Mesendoderm (in vitro differentiated cells): Measurements from ENCODE around the gene UBA6.
A peak's percentile ranks its signal among the peaks of the same experiment; 100 is the strongest.
"Not testable (repeated sequence)": the region's sequence is repeated elsewhere in the genome, so short reads cannot be mapped to it uniquely, and the experiment has no call there.

ENCODE experiments used
- DNase-seq: peaks from one replicate; pipeline ENCODE4 v3.0.0; 2013
- H2AK5ac ChIP-seq: 2 replicates; pipeline ENCODE4 v1.6.1; 2013; ENCODE audit warnings: low read length, inconsistent platforms
- H2BK120ac ChIP-seq: 2 replicates; pipeline ENCODE4 v1.6.1; 2013; ENCODE audit warnings: low read depth, mild to moderate bottlenecking, low read length, moderate library complexity, mixed read lengths
- H2BK15ac ChIP-seq: replicated peaks from 2 replicates; pipeline ENCODE4 v1.6.1; 2013; ENCODE audit warnings: low read depth, mild to moderate bottlenecking, moderate library complexity
- H2BK5ac ChIP-seq: 2 replicates; pipeline ENCODE4 v1.6.1; 2013; ENCODE audit warnings: low read length, inconsistent platforms
- H3K18ac ChIP-seq: 2 replicates; pipeline ENCODE4 v1.6.1; 2013; ENCODE audit warnings: mild to moderate bottlenecking, low read length, mixed read lengths
- H3K23ac ChIP-seq: one replicate; pipeline ENCODE4 v1.6.1; 2013; ENCODE audit warnings: low read length
- H3K27ac ChIP-seq: 2 replicates; pipeline ENCODE4 v1.5.1; 2013; ENCODE audit warnings: low read depth, mild to moderate bottlenecking, inconsistent platforms, low read length, moderate library complexity
- H3K27me3 ChIP-seq: 2 replicates; pipeline ENCODE4 v1.6.1; 2013; ENCODE audit warnings: low read length, control low read depth, mild to moderate bottlenecking, inconsistent platforms; ENCODE audit not compliant: insufficient read depth, poor library complexity
- H3K36me3 ChIP-seq: 2 replicates; pipeline ENCODE4 v1.6.1; 2013; ENCODE audit warnings: low read length, inconsistent platforms; ENCODE audit not compliant: control insufficient read depth, insufficient read depth
- H3K4ac ChIP-seq: one replicate; pipeline ENCODE4 v1.6.1; 2013; ENCODE audit warnings: low read depth, mild to moderate bottlenecking, low read length, moderate library complexity
- H3K4me1 ChIP-seq: 2 replicates; pipeline ENCODE4 v1.6.1; 2013; ENCODE audit warnings: low read depth, low read length, inconsistent platforms; ENCODE audit not compliant: control insufficient read depth
- H3K4me2 ChIP-seq: 2 replicates; pipeline ENCODE4 v1.6.1; 2013; ENCODE audit warnings: low read length
- H3K4me3 ChIP-seq: 2 replicates; pipeline ENCODE4 v1.5.1; 2013; ENCODE audit warnings: mild to moderate bottlenecking, low read length
- H3K56ac ChIP-seq: one replicate; pipeline ENCODE4 v1.6.1; 2013; ENCODE audit warnings: low read length
- H3K79me1 ChIP-seq: 2 replicates; pipeline ENCODE4 v1.6.1; 2013; ENCODE audit warnings: low read length, inconsistent platforms
- H3K79me2 ChIP-seq: 2 replicates; pipeline ENCODE4 v1.6.1; 2013; ENCODE audit warnings: mild to moderate bottlenecking, low read length; ENCODE audit not compliant: control insufficient read depth, insufficient read depth
- H3K9ac ChIP-seq: 2 replicates; pipeline ENCODE4 v1.6.1; 2013; ENCODE audit warnings: low read length, inconsistent platforms
- H4K5ac ChIP-seq: one replicate; pipeline ENCODE4 v1.6.1; 2013; ENCODE audit warnings: low read length
- H4K8ac ChIP-seq: one replicate; pipeline ENCODE4 v1.6.1; 2013; ENCODE audit warnings: low read depth, mild to moderate bottlenecking, control low read depth, low read length, moderate library complexity
- WGBS: extraction: QIAGEN DNeasy Blood & Tissue Kit; methylation state at CpG from one replicate; pipeline ENCODE4 v1.1.7; 2013; ENCODE audit warnings: low lambda C conversion rate, missing lambda C conversion rate; ENCODE audit not compliant: insufficient coverage; ENCODE audit errors: extremely low coverage; 5-methylcytosine and 5-hydroxymethylcytosine counted together

The UBA6 gene

DNA sequence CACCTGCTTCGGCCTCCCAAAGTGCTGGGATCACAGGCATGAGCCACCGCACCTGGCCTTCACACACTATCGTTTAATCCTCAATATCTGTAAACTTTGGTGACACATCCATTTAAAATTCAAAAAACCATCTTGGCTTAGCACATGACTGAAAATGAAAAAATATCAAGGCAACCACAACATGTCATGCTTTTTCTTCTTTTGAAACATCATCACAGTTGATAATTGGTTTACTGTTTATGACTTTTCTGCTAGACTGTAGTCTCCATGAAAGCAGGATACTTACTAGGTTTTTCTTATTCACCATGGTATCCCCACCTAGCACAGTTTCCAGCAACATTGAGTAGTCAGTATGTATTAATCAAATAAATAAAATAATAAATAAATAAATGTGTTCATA lies 42.2 kb upstream of the UBA6 start:
- Histone ChIP-seq H2BK120ac (no peak overlapping the region), H4K5ac (no peak overlapping the region), H2BK15ac (no peak overlapping the region), H3K4me2 (no peak overlapping the region), H3K36me3 (no peaks in the 10 kb centered on the region), H3K79me1 (no peaks in the 10 kb centered on the region), H3K4ac (no peak overlapping the region), H3K56ac (no peak overlapping the region), H2AK5ac (no peak overlapping the region), H3K9ac (no peak overlapping the region), H4K8ac (no peak overlapping the region), H3K23ac (no peak overlapping the region), H3K79me2 (no peaks in the 10 kb centered on the region), H2BK5ac (no peak overlapping the region), H3K18ac (no peak overlapping the region), H3K4me1 (no peaks in the 10 kb centered on the region), H3K27me3 (no peaks in the 10 kb centered on the region), H3K27ac (no peak overlapping the region), H3K4me3 (no peak overlapping the region)
- no CpG with 5 or more reads among the region's 3 CpGs for WGBS
- DNase-seq, result no peak

DNA sequence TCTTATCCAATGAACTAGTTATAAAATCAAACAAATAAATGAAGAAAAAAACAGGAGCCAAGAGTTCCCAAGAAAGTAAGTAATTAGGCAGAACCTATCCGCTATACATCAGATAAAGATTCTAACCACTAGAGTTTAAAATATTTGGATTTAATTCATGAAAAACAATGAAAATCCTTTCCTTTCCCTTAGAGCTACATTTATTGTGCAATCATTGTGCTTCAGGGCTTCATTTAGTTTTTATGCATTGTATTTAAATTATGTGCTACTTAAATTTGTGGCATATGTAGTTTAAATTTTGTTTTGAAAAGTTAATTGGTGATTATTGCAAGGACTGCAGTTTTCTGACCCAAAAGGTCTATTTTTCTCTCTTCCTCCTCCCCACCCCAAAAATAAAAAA lies 35.3 kb upstream of the UBA6 start:
- Histone ChIP-seq H4K5ac (no peak overlapping the region), H3K79me2 (no peaks in the 10 kb centered on the region), H3K9ac (no peak overlapping the region), H2AK5ac (no peak overlapping the region), H3K79me1 (no peaks in the 10 kb centered on the region), H3K4me3 (no peak overlapping the region), H2BK15ac (no peak overlapping the region), H3K27ac (no peak overlapping the region), H3K23ac (no peak overlapping the region), H3K56ac (no peak overlapping the region), H2BK120ac (no peak overlapping the region), H3K4ac (no peak overlapping the region), H2BK5ac (no peak overlapping the region), H3K27me3 (no peaks in the 10 kb centered on the region), H4K8ac (no peak overlapping the region), H3K4me1 (no peaks in the 10 kb centered on the region), H3K18ac (no peak overlapping the region), H3K4me2 (no peak overlapping the region), H3K36me3 (no peaks in the 10 kb centered on the region)
- no peak for DNase-seq
- no CpG with 5 or more reads among the region's 1 CpG for WGBS

DNA sequence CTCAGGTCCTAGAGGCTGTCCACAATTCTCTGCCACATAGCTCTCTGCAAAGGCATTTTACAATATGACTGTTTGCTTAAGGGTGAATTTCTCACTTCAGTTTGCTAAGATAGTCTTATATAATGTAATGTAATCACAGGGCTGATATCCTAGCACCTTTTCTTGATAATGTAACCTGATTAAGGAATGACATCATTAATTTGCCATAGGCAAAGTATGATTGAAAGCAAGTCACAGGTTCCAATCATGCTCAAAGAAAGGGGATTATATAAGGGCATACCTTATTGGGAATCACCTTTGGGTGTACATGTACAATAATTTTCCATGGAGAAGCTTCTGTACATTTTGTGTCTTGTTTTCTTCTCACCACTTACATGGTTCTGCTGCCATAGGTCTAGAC lies 34.4 kb upstream of the UBA6 start:
- H3K4me3 ChIP-seq, result no peak overlapping the region
- H2BK15ac ChIP-seq, result no peak overlapping the region
- H2BK120ac ChIP-seq, result no peak overlapping the region
- H3K4ac ChIP-seq, result no peak overlapping the region
- no peaks in the 10 kb centered on the region for H3K36me3 ChIP-seq
- no peak overlapping the region for H2BK5ac ChIP-seq
- no peak for DNase-seq
- H3K27me3 ChIP-seq, result no peaks in the 10 kb centered on the region
- no peak overlapping the region for H4K8ac ChIP-seq
- H3K79me2 ChIP-seq, result no peaks in the 10 kb centered on the region
- no peak overlapping the region for H3K27ac ChIP-seq
- no peak overlapping the region for H3K9ac ChIP-seq
- H2AK5ac ChIP-seq, result no peak overlapping the region
- no peak overlapping the region for H3K56ac ChIP-seq
- H3K4me1 ChIP-seq, result no peaks in the 10 kb centered on the region
- no peak overlapping the region for H3K18ac ChIP-seq
- no peaks in the 10 kb centered on the region for H3K79me1 ChIP-seq
- no peak overlapping the region for H4K5ac ChIP-seq
- H3K4me2 ChIP-seq, result no peak overlapping the region
- no peak overlapping the region for H3K23ac ChIP-seq

DNA sequence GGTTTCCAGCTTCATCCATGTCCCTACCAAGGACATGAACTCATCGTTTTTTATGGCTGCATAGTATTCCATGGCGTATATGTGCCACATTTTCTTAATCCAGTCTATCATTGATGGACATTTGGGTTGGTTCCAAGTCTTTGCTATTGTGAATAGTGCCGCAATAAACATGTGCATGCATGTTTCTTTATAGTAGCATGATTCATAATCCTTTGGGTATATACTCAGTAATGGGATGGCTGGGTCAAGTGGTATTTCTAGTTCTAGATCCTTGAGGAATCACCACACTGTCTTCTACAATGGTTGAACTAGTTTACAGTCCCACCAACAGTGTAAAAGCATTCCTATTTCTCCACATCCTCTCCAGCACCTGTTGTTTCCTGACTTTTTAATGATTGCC lies 29.6 kb upstream of the UBA6 start:
- not testable (repeated sequence) for DNase-seq, H3K4ac ChIP-seq, H3K23ac ChIP-seq, H2BK120ac ChIP-seq, H2BK15ac ChIP-seq, H3K4me3 ChIP-seq, H3K79me1 ChIP-seq, H3K56ac ChIP-seq, H3K18ac ChIP-seq, H3K27ac ChIP-seq, H3K36me3 ChIP-seq, H3K27me3 ChIP-seq, H2BK5ac ChIP-seq, H4K8ac ChIP-seq, H4K5ac ChIP-seq, H3K4me1 ChIP-seq, H2AK5ac ChIP-seq, H3K79me2 ChIP-seq, H3K9ac ChIP-seq, H3K4me2 ChIP-seq
- WGBS, result no CpG with 5 or more reads among the region's 3 CpGs

DNA sequence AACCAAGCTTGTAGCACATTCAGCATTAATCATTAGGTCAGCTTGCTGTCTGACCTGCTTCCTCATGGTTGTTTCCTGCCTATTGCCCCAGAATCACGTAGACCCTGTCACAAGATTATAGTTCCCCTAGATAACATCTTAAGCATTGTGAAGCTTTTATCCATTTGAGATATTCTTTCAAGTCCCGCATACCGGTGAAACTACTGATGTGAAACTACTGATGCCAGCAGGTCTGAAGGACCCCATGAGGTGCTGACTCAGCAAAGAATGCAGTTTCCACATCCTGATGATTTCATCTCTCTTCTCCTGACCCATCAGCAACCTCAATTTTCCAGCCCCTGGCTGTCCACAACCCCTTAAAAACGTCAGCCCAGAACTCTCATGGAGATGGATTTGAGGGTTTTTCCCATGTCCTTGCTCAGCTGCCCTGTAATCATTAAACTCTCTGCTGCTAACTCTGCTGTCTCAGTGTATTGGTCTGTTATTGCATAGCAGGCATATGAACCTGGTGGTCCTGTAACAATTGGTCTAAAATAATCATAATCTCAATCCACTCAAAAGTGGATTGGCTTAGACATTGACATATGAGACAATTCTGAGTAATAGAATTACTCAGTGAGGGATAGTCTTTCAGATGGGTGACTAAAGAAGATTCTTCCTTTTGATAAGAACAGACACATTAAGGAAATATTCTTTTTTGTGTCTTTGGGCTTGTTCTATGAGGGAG lies 26.3 kb upstream of the UBA6 start:
- DNase-seq, result peak; percentile 83
- Histone ChIP-seq H2AK5ac (no peak overlapping the region), H3K79me1 (no peaks in the 10 kb centered on the region), H3K23ac (no peak overlapping the region), H4K5ac (no peak overlapping the region), H3K36me3 (no peaks in the 10 kb centered on the region), H3K4me2 (no peak overlapping the region), H3K9ac (no peak overlapping the region), H2BK15ac (no peak overlapping the region), H3K4me3 (no peak overlapping the region), H3K18ac (no peak overlapping the region), H4K8ac (no peak overlapping the region), H3K79me2 (no peaks in the 10 kb centered on the region), H2BK120ac (no peak overlapping the region), H3K4ac (no peak overlapping the region), H3K56ac (no peak overlapping the region), H3K27ac (no peak overlapping the region), H3K4me1 (peaks cover under 1% of the 10 kb centered on the region), H3K27me3 (no peaks in the 10 kb centered on the region), H2BK5ac (no peak overlapping the region)
- no CpG with 5 or more reads among the region's 4 CpGs for WGBS

DNA sequence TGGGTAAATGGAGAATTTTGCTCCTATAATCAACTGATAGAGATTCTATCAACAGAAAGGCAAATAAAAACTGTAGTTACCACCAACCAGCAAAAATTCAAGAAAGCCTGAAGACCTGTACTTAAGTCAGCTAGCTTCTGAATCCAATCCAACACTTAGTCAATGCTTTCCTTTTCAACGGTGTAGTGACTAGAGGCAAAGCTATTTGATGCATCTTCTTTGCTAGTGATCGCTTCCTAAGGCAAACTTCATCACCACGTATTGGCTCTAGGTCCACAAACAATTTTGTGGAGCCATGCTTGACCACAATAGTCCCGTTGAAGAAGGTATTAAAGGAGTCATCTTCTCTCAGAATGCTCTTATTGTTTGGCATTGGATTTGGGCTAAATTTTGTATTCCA lies 25.0 kb upstream of the UBA6 start:
- H2BK120ac ChIP-seq, result no peak overlapping the region
- no peak overlapping the region for H3K9ac ChIP-seq
- H3K18ac ChIP-seq, result no peak overlapping the region
- H4K5ac ChIP-seq, result no peak overlapping the region
- no peaks in the 10 kb centered on the region for H3K36me3 ChIP-seq
- H3K4me1 ChIP-seq, result peaks cover 10% of the 10 kb centered on the region
- H2AK5ac ChIP-seq, result no peak overlapping the region
- no peak overlapping the region for H3K27ac ChIP-seq
- H3K4me2 ChIP-seq, result no peak overlapping the region
- H4K8ac ChIP-seq, result no peak overlapping the region
- no peaks in the 10 kb centered on the region for H3K79me2 ChIP-seq
- WGBS, result no CpG with 5 or more reads among the region's 4 CpGs
- H3K56ac ChIP-seq, result no peak overlapping the region
- no peak for DNase-seq
- H3K79me1 ChIP-seq, result no peaks in the 10 kb centered on the region
- no peak overlapping the region for H3K4me3 ChIP-seq
- no peak overlapping the region for H2BK5ac ChIP-seq
- H3K4ac ChIP-seq, result no peak overlapping the region
- H2BK15ac ChIP-seq, result no peak overlapping the region
- no peak overlapping the region for H3K23ac ChIP-seq
- H3K27me3 ChIP-seq, result no peaks in the 10 kb centered on the region
